Activated T-helper 2 cell treated with anti-CD3 and anti-CD28 coated beads, Interferon-gamma antibody, Interleukin-2, Interleukin-4, amounts not matched to agents 10 μg/mL and 5 μg/mL and 100 μg/mL, durations not matched to agents 14 hours and 24 hours and 36 hours (primary cell): Measurements from ENCODE around the gene SORD. TPM values are rescaled to one million over a fixed set of nuclear protein-coding genes. Genes with fewer than 3 reads are reported as not detected.
"Not testable (repeated sequence)": the region's sequence is repeated elsewhere in the genome, so short reads cannot be mapped to it uniquely, and the experiment has no call there.

Experiments
- DNase-seq: peaks from one replicate; pipeline ENCODE4 v3.0.0; 2021; ENCODE audit warnings: low spot score
- H3K27ac Mint-ChIP-seq: one replicate; pipeline ENCODE4 v1.8.0; 2021; ENCODE audit warnings: mixed read lengths
- H3K27me3 Mint-ChIP-seq: one replicate; pipeline ENCODE4 v1.8.0; 2021; ENCODE audit warnings: low read depth, mixed read lengths
- H3K36me3 Mint-ChIP-seq: one replicate; pipeline ENCODE4 v1.8.0; 2021; ENCODE audit warnings: low read depth, mixed read lengths
- H3K4me1 Mint-ChIP-seq: one replicate; pipeline ENCODE4 v1.8.0; 2021; ENCODE audit warnings: low read depth, mixed read lengths
- H3K4me3 Mint-ChIP-seq: one replicate; pipeline ENCODE4 v1.8.0; 2021; ENCODE audit warnings: low read depth, mild to moderate bottlenecking, moderate library complexity, mixed read lengths
- H3K9me3 Mint-ChIP-seq: one replicate; pipeline ENCODE4 v1.8.0; 2021; ENCODE audit warnings: mixed read lengths
- intact Hi-C: fragments of 100-400 bp; cut with micrococcal nuclease; formaldehyde crosslinking; loops from one replicate; pipeline ENCODE4 v1.15.1; 2023
- total RNA-seq: library from RNA; stranded (reverse); gene quantifications from 2 replicates; pipeline ENCODE4 v1.2.3, GENCODE V29; 2022

SORD gene
- total RNA-seq, 1 donor from 2014 or later = 24.9 TPM

DNA sequence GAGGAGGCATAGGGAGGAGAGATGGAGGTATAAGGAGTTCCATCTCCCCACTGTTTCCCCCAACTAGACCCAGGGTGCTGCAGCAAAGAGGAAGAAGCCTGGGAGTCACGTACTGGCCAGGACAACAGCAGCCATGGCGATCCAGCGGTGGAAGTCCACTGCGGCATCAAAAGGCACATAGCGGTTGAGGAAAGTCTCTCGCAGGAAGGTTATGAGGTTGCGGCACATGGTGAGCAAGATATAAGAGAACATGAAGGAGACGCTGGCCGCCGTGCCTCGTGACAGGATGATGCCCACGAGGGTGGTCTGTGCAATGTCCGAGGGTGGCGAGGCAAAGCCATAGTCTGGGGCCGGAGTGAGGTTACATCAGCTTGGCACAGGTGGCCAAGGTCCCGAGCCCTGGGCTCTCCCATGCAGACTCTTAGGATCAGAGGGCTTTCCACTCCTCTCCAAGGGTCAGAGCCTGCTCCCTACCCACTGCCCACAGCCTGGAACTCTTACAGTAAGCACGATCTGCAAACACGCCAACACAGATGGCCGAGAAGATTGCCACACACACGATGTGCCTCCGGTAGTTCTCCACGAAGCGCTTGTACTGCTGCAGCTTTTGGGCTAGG lies 76.7 kb downstream of the SORD start:
- Mint-ChIP-seq H3K27ac (no peak overlapping the region), H3K4me3 (no peak overlapping the region), H3K9me3 (no peaks in the 10 kb centered on the region), H3K36me3 (no peaks in the 10 kb centered on the region), H3K27me3 (no peaks in the 10 kb centered on the region), H3K4me1 (no peaks in the 10 kb centered on the region)
- no peak for DNase-seq
- intact Hi-C loops = no loop called here

DNA sequence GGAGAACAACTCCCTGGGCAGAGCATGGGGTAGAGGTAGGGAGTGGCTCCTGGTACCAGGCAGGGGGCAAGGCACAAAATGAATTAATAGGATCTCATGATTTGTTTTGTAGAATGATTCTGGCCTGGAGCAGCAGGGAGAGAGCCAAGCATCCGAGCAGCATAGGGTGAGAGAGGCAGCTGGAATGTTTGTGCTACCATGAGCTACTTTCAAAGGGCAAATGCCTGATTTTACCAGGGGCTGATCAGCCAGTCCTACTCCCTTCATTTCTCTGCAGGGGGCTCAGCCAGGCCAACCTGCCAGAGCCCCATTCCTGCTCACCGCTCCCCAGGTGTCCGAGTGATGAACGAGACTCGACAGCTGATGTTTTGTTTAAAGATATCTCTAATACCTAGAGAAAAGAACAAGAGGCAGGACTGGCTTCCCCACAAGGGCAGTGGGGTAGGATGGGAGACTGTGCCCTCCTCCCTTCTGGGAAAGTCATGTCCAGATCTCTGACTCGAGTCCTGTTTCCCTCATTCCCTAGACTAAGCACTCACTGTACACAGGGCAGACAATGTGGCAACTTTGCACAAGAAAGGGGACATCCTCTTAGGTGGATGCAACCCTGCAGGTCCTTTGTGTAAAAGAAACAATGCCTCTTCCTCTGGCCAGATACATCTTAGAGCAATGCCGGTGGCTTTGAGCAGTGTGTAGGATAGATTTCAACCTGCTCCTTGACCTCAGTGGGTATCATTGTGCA lies 78.1 kb downstream of the SORD start:
- Mint-ChIP-seq H3K36me3 (no peaks in the 10 kb centered on the region), H3K27me3 (no peaks in the 10 kb centered on the region), H3K4me1 (no peaks in the 10 kb centered on the region), H3K9me3 (no peaks in the 10 kb centered on the region), H3K4me3 (no peak overlapping the region), H3K27ac (no peak overlapping the region)
- DNase-seq = no peak
- intact Hi-C loops = no loop called here

DNA sequence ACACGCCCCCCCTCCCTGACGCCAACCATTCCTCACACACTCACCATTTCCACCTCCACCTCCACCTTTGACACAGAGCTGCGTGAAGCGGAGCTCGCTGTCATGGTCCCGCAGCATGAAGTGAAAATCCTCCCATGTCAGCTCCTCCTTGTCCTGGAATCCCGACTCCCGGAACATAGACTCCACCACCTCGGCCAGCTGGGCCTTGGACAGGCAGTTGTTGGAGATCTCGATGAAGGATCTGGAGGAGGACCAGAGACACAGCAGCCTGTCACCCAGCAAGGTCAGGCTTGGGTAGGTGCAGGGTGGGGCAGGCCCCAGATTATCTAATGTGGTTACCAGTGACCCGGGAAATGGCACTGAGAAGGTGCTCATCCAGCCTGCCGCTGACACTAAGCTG lies 78.8 kb downstream of the SORD start:
- no peaks in the 10 kb centered on the region for H3K36me3 Mint-ChIP-seq
- no peaks in the 10 kb centered on the region for H3K4me1 Mint-ChIP-seq
- H3K9me3 Mint-ChIP-seq = no peaks in the 10 kb centered on the region
- H3K27me3 Mint-ChIP-seq = no peaks in the 10 kb centered on the region
- H3K27ac Mint-ChIP-seq = no peak overlapping the region
- intact Hi-C loops = no loop called here
- H3K4me3 Mint-ChIP-seq = no peak overlapping the region
- no peak for DNase-seq

DNA sequence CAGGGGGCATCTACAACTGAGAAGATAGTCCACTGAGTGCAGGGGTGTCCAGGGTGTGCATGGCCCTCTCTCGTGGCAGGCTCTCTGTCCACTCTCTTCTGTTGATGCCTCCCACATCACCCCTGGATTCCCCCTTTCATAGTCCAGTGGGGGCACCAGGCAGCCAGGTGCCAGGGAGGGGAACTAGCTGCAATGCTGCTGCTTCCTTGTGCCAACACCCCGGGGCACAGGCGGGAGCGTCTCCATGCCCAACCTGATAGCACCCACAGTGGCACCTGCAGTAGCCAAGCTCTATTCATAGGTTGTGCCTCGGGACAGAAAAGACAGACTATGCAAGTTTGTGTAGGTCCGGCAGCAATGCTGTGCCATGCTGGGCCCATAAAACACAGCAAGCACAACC lies 79.2 kb downstream of the SORD start:
- intact Hi-C loops = no loop called here
- Mint-ChIP-seq H3K4me1 (no peaks in the 10 kb centered on the region), H3K27me3 (no peaks in the 10 kb centered on the region), H3K4me3 (no peak overlapping the region), H3K36me3 (no peaks in the 10 kb centered on the region), H3K27ac (no peak overlapping the region), H3K9me3 (no peaks in the 10 kb centered on the region)
- no peak for DNase-seq

DNA sequence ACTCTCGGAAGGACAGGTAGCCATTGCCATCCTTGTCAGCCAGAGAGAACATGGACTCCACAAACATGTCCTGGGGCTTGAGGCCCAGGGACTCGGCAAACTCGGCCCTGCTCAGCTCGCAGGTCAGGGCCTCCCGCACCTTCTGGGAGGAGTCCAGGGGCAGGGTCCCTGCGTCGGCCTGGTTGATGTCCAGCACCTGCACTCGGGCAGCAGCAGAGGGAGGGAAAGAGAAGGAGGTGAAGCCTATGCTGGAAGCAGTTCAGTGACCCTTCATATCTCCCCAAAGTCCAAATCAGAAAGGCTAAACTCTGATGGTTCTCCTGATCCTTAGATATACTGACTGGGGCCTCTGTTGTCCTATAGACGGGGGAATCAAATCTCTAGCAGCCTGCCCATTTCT lies 81.2 kb downstream of the SORD start:
- H3K27me3 Mint-ChIP-seq, H3K4me3 Mint-ChIP-seq, H3K36me3 Mint-ChIP-seq, DNase-seq, H3K27ac Mint-ChIP-seq, H3K4me1 Mint-ChIP-seq, H3K9me3 Mint-ChIP-seq, intact Hi-C loops: not testable (repeated sequence)

DNA sequence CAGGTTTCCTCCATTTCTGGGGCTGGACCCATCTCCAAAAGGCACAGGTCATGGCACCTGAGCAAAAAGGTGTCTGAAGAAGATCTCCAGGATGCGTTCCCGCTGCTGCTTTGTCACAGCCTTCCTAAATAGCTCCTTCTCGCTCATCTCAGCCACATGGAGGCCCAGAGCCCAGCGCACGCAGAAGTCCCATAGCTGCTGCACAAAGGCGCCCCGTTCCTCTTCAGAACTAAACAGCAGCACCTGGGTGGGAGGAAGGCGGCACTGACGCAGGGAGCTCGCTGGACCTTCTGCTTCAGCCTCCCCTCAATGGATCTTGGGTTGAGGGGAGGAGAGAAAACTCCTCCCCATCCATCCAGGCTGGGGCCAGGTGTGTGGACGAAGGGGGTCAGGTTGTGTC lies 82.6 kb downstream of the SORD start:
- intact Hi-C loops = no loop called here
- Mint-ChIP-seq H3K36me3 (no peaks in the 10 kb centered on the region), H3K4me1 (no peaks in the 10 kb centered on the region), H3K9me3 (no peaks in the 10 kb centered on the region), H3K27me3 (peaks cover 17% of the 10 kb centered on the region), H3K27ac (no peak overlapping the region), H3K4me3 (no peak overlapping the region)
- no peak for DNase-seq

DNA sequence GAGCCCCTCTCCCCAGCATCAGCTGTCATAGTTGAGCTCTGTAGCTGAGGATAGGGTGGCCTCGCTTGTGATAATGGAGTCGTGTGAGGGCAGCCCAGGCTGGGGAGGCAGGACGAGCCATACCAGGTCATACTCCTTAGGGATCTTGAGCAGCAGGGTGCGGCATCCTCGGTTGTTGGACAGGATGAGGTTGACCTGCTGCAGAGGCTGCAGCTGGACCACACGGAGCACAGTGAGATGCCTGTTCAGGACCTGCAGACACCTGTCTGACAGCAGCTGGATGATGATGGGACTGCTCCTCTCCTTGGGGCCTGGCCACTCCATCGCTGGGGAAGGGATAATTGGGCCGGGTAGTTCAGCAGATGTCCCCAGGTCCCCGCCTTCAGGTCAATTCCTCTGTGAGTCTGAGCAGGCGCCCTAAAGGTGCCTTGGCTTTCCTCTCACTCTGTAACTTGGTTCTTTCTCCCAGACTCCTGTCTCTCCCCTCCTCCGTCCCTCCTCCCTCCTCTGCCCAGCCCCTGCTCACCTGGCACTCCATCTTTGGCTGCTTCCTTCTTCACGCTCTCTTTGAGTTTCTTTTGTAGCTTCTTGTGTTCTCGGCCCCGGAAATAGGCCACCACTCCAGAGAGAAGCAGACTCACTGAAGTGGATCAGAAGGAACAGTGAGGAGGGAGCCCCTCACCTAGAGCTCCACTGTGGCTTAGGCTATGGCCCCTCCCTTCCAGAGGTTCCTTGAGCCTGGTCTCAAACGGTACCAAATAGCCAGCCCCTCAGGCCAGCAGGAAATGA lies 83.2 kb downstream of the SORD start:
- no peaks in the 10 kb centered on the region for H3K36me3 Mint-ChIP-seq
- no peaks in the 10 kb centered on the region for H3K4me1 Mint-ChIP-seq
- no peak overlapping the region for H3K4me3 Mint-ChIP-seq
- peaks cover 18% of the 10 kb centered on the region for H3K27me3 Mint-ChIP-seq
- DNase-seq = no peak
- H3K9me3 Mint-ChIP-seq = no peaks in the 10 kb centered on the region
- intact Hi-C loops = no loop called here
- no peak overlapping the region for H3K27ac Mint-ChIP-seq

DNA sequence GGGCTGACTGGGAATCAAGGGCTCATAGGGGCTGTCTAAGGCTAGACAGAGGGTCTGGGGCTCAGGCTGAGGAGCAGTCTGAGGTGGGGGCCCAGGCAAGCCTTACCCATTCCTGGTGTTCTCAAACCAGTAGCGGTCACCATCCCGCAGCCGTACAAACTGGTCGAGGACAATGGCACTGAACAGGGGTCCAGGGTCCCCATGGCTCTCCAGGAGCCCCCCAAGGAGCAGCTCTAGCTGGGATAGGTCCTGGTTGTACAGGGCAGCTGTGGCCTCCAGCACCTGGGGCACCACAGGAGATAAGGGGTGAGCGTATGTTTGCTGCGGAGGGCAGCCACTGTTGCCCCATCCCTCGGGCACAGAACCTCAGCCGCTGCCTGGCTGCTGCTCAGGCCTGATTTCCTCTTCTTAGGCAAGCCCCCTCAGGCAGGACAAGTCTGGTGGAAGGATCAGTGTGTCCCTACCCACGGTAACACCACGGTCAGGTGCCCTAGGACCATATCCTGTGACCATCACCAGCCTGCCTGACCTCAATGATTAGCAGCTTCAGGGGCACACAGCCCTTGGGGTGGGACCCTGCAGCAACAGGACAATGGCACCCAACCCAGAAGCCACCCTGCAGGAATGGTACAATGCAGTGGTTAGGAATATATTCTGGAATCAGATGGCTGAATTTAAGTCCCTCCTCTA lies 85.1 kb downstream of the SORD start:
- no peaks in the 10 kb centered on the region for H3K9me3 Mint-ChIP-seq
- no peak for DNase-seq
- H3K4me1 Mint-ChIP-seq = peaks cover 5% of the 10 kb centered on the region
- H3K36me3 Mint-ChIP-seq = no peaks in the 10 kb centered on the region
- H3K27me3 Mint-ChIP-seq = peaks cover 31% of the 10 kb centered on the region
- intact Hi-C loops = no loop called here
- H3K4me3 Mint-ChIP-seq = no peak overlapping the region
- no peak overlapping the region for H3K27ac Mint-ChIP-seq

DNA sequence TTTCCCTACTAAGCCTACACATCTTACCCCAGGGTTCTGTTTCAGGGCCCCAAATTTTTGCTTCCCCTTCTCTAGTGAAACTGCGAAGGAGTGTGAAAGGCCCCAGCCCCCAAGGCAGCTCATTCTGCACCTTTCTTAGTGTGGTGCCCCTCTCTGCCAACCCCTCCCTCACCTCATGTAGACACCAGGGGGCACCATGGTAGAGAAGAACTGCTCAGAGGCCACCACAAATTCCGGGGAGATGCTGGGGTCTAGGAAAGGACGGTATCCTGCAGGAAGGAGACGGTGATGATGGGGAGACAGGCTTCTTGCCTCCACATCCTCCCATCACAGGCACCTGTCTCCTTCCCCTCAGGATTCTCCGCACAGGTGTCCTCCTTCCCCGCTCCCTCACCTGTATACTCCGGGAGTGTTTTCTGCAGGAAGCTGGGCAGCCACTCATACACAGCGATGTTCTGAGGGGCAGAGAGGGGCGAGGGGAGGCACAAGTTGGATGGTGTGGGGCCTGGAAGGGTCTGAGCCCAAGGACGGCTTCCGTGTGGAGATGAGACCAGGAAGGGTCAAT lies 87.3 kb downstream of the SORD start:
- no peaks in the 10 kb centered on the region for H3K9me3 Mint-ChIP-seq
- no peak overlapping the region for H3K4me3 Mint-ChIP-seq
- H3K36me3 Mint-ChIP-seq = no peaks in the 10 kb centered on the region
- H3K4me1 Mint-ChIP-seq = peaks cover 9% of the 10 kb centered on the region
- peaks cover 54% of the 10 kb centered on the region for H3K27me3 Mint-ChIP-seq
- no peak overlapping the region for H3K27ac Mint-ChIP-seq
- no peak for DNase-seq
- intact Hi-C loops = no loop called here

DNA sequence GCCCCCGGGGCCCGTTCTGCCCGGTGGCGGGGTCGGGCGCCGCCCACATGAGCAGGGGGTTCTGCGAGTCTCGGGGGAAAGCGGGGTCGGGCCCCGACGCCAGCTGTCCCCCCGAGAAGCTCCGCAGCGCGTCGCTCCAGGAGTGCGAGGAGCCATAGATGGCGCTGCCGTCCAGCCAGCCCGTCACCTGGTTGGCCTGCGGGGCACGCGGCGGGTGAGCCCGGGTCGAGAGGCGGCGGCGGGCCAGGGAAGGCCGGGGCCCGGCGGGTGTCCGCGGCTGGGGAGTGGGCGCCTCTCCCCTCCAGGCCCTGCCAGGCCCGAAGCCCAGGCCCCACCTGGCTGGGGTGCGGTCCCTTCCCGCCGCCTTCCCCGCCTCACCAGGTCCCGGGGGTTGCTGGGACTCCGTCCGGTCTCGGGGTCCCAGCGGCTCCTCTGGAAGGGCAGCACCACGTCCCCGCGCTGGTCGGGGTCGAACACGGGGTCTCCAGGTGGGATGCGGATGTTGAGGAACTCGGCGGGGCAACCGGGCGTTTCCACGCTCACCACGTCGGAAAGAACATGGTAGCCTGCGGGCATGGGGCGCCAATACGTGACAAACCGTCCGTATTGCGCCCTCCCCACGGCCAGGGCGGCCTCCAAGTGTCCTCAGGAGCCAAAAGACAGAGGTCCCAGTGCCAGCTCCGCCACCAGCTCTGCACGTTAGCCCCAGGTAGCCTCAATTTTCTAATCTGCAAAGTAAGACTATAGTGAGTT lies 88.6 kb downstream of the SORD start:
- peaks cover 66% of the 10 kb centered on the region for H3K27me3 Mint-ChIP-seq
- no peaks in the 10 kb centered on the region for H3K9me3 Mint-ChIP-seq
- intact Hi-C loops = no loop called here
- no peak for DNase-seq
- no peak overlapping the region for H3K27ac Mint-ChIP-seq
- H3K4me1 Mint-ChIP-seq = peaks cover 11% of the 10 kb centered on the region
- no peak overlapping the region for H3K4me3 Mint-ChIP-seq
- no peaks in the 10 kb centered on the region for H3K36me3 Mint-ChIP-seq

DNA sequence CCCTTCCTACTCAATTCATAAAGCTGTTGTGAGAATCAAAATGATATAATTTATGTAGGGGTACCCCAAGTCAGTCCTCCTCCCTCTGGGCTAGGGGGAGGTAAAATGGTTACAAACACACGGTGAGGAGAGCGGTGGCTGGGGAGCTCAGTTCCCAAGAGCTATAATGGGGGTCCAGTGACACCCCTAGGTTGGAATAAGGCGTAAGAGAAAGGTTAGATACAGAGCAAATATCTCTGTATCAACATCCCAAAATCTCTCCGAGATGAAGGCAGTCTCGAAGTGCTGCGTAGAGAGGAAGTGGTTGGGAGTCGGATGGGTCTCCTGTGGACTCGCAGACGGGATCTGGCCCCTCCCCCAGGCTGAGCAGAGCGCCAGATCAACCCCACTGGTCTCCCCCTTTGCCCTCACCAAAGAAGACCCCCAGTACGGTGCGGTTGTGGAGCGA lies 89.2 kb downstream of the SORD start:
- peaks cover 68% of the 10 kb centered on the region for H3K27me3 Mint-ChIP-seq
- no peak overlapping the region for H3K27ac Mint-ChIP-seq
- no peaks in the 10 kb centered on the region for H3K9me3 Mint-ChIP-seq
- peaks cover 11% of the 10 kb centered on the region for H3K4me1 Mint-ChIP-seq
- no peaks in the 10 kb centered on the region for H3K36me3 Mint-ChIP-seq
- no peak overlapping the region for H3K4me3 Mint-ChIP-seq
- no peak for DNase-seq
- intact Hi-C loops = no loop called here
